GM12865 (cell line): Measurements from ENCODE around the gene HPGDS.

Experiments used
- DNase-seq: peaks from one replicate; pipeline ENCODE4 v3.0.0; 2010; ENCODE audit warnings: low read depth
- H3K4me3 ChIP-seq: 2 replicates; pipeline ENCODE4 v1.5.1; 2011; ENCODE audit warnings: mild to moderate bottlenecking, low read depth, low read length, control low read depth
- TF ChIP-seq, protein P1 (sequence below): IDR thresholded peaks from 2 replicates; pipeline ENCODE4 v1.5.1; 2011; ENCODE audit warnings: low read length, control low read depth, low read depth, inconsistent platforms; ENCODE audit not compliant: insufficient read depth; ENCODE audit errors: missing control alignments

Gene HPGDS

GRCh38 chr4:94256144-94256783 lies 86.4 kb downstream of the HPGDS start:
- no peak overlapping the region for H3K4me3 ChIP-seq
- DNase-seq: no peak
- TF ChIP-seq, protein P1, sequence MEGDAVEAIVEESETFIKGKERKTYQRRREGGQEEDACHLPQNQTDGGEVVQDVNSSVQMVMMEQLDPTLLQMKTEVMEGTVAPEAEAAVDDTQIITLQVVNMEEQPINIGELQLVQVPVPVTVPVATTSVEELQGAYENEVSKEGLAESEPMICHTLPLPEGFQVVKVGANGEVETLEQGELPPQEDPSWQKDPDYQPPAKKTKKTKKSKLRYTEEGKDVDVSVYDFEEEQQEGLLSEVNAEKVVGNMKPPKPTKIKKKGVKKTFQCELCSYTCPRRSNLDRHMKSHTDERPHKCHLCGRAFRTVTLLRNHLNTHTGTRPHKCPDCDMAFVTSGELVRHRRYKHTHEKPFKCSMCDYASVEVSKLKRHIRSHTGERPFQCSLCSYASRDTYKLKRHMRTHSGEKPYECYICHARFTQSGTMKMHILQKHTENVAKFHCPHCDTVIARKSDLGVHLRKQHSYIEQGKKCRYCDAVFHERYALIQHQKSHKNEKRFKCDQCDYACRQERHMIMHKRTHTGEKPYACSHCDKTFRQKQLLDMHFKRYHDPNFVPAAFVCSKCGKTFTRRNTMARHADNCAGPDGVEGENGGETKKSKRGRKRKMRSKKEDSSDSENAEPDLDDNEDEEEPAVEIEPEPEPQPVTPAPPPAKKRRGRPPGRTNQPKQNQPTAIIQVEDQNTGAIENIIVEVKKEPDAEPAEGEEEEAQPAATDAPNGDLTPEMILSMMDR: no peak

- DNase-seq: no peak
- TF ChIP-seq, protein P1: no peak
- H3K4me3 ChIP-seq: no peak overlapping the region
Observed at GRCh38 chr4:94253036-94253435, 89.6 kb downstream of the HPGDS start.

DNA sequence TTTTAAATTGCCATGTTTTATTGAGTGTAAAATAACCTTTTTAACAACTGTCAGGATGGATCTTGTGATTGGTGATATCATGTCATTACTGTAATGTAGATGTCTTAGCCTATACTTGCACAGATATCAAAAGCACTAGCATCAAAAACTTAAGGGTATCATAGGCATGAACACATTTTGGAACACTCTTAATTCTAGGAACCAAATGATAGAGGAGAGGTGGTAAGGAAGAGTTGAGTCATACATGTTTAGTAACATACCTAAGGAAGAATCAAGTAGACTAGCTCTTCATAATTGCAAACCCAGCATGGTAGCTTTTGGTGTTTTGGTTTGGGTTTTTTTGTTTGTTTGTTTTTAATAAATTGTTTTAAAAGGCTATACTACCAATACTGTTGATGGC lies 91.5 kb downstream of the HPGDS start:
- TF ChIP-seq, protein P1: no peak
- no peak overlapping the region for H3K4me3 ChIP-seq
- DNase-seq: no peak
